Esophagus squamous epithelium (tissue), 5 donors: ENCODE measurements around the gene RNF220. TPM values are rescaled to one million over a fixed set of nuclear protein-coding genes. Genes with fewer than 3 reads are reported as not detected.
"Not testable (repeated sequence)": the region's sequence is repeated elsewhere in the genome, so short reads cannot be mapped to it uniquely, and the experiment has no call there.

Experiments used
- DNase-seq: peaks from one replicate; lab custom pipeline; 2025; lab: John Stamatoyannopoulos, UW
- H3K27ac ChIP-seq, 4 donors: fragments of 200-600 bp; sonication (generic); one replicate each; pipeline ENCODE4 v1.5.1; 2016 to 2019; ENCODE audit warnings: mild to moderate bottlenecking in 1 of 4
- H3K27me3 ChIP-seq, 4 donors: fragments of 200-600 bp; sonication (generic); 1 replicate in 3 of 4; 2 replicates in 1 of 4; pipeline versions ENCODE4 v1.5.1 to v1.6.0; 2017 to 2021; ENCODE audit warnings: antibody characterized with exemption in 1 of 4
- H3K36me3 ChIP-seq, 3 donors: fragments of 200-600 bp; sonication (generic); one replicate each; pipeline ENCODE4 v1.5.1; 2016 to 2019
- H3K4me1 ChIP-seq, 3 donors: fragments of 200-600 bp; sonication (generic); one replicate each; pipeline ENCODE4 v1.5.1; 2017 to 2019
- H3K4me3 ChIP-seq, 4 donors: fragments of 200-600 bp; sonication (generic); 1 replicate in 3 of 4; 2 replicates in 1 of 4; pipeline ENCODE4 v1.5.1; 2016 to 2019; ENCODE audit warnings: mild to moderate bottlenecking in 2 of 4, moderate library complexity in 1 of 4
- H3K9me3 ChIP-seq, 3 donors: fragments of 200-600 bp; sonication (generic); one replicate each; pipeline ENCODE4 v1.5.1; 2016 to 2019
- POLR2A ChIP-seq, 4 donors: fragments of 450-650 bp; IDR thresholded peaks; one replicate each; pipeline ENCODE4 v1.6.1; 2017; ENCODE audit warnings: antibody characterized with exemption in 4 of 4, mild to moderate bottlenecking in 4 of 4, moderate library complexity in 3 of 4
- WGBS, 2 donors: methylation state at CpG; one replicate each; pipeline ENCODE4 v1.1.5; 2018; 5-methylcytosine and 5-hydroxymethylcytosine counted together
- intact Hi-C: fragments of 100-400 bp; cut with DNase I; formaldehyde crosslinking; loops from one replicate; pipeline ENCODE4 v1.15.0; 2022
- total RNA-seq, 4 donors: library from RNA; depleted of rRNA; stranded (reverse); fragments of >200 nt; gene quantifications; one replicate each; pipeline ENCODE4 v1.1.0, GENCODE V29; 2016
- TF ChIP-seq, protein P1 (sequence below), 6 experiments: fragments of 450-650 bp in 4 of 6; fragments of 200-600 bp in 2 of 6; sonication (generic) in 2 of 6; IDR thresholded peaks; one replicate each; pipeline ENCODE4 v1.5.1; 2016 to 2019; ENCODE audit warnings: antibody characterized with exemption in 6 of 6, mild to moderate bottlenecking in 4 of 6, moderate library complexity in 4 of 6
- donor health status: DM: yes; HTN: yes; CAD: no.

RNF220 gene
- total RNA-seq, 4 donors from 2014 or later: 44.8 to 111 (median 60.3) TPM

DNA sequence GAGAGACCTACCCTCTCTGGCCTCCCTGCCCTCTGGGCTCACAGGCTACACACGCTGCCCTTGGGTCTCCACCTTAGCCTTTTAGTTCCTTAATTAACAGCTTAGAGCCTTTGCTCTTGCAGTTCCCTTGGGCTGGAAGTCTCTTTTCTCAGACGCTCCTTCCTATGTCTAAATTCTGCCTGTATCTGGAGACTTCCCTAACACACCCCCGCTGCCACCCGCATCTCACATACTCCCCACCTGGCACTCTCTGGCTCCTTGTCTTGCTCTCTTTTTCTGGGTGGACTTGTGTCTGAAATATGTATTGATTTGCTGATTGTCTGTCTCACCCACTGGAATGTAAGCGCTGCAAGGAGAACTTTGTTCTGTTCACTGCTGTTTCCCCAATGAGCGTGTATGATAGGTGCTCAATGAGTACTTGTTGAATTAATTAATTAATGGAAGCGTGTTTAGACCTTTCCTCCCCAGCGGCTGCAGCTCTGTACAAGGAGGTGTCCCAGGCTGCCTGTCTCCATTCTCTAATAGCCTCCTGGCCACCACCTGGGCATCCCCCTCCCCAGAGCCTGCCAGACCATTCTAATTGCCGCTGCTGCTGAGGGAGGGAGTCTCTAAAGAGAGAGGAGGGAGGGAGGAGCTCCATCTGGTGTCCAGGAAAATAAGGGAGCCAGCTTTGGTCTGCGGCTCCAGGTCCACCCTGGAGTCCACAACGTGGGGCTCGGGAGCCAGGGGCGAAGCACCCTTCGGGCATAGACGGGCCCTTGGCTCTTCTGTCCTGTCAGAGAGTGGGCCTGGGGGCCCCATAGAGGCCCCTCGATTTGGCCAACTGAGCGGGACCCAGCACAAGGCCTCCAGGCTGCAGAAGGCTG lies 95.4 kb downstream of the RNF220 start:
- Histone ChIP-seq H3K27me3 (peaks cover 0 to 37% (median 0%) of the 10 kb centered on the region in 4 donors), H3K9me3 (no peaks in the 10 kb centered on the region), H3K27ac (no peak overlapping the region), H3K4me1 (peaks cover 0 to 20% (median 5%) of the 10 kb centered on the region in 3 donors), H3K4me3 (no peak overlapping the region), H3K36me3 (no peaks in the 10 kb centered on the region)
- 84 to 89% methylated on average over 8 of the region's 17 CpGs for WGBS, 2 donors
- TF ChIP-seq POLR2A (IDR thresholded peaks at IDR 0.05): no peak
- TF ChIP-seq, protein P1, sequence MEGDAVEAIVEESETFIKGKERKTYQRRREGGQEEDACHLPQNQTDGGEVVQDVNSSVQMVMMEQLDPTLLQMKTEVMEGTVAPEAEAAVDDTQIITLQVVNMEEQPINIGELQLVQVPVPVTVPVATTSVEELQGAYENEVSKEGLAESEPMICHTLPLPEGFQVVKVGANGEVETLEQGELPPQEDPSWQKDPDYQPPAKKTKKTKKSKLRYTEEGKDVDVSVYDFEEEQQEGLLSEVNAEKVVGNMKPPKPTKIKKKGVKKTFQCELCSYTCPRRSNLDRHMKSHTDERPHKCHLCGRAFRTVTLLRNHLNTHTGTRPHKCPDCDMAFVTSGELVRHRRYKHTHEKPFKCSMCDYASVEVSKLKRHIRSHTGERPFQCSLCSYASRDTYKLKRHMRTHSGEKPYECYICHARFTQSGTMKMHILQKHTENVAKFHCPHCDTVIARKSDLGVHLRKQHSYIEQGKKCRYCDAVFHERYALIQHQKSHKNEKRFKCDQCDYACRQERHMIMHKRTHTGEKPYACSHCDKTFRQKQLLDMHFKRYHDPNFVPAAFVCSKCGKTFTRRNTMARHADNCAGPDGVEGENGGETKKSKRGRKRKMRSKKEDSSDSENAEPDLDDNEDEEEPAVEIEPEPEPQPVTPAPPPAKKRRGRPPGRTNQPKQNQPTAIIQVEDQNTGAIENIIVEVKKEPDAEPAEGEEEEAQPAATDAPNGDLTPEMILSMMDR (IDR thresholded peaks at IDR 0.05): peak in 2 of 6 experiments; percentile 5 to 9
- no peak for DNase-seq
- intact Hi-C loops: no loop called here

DNA sequence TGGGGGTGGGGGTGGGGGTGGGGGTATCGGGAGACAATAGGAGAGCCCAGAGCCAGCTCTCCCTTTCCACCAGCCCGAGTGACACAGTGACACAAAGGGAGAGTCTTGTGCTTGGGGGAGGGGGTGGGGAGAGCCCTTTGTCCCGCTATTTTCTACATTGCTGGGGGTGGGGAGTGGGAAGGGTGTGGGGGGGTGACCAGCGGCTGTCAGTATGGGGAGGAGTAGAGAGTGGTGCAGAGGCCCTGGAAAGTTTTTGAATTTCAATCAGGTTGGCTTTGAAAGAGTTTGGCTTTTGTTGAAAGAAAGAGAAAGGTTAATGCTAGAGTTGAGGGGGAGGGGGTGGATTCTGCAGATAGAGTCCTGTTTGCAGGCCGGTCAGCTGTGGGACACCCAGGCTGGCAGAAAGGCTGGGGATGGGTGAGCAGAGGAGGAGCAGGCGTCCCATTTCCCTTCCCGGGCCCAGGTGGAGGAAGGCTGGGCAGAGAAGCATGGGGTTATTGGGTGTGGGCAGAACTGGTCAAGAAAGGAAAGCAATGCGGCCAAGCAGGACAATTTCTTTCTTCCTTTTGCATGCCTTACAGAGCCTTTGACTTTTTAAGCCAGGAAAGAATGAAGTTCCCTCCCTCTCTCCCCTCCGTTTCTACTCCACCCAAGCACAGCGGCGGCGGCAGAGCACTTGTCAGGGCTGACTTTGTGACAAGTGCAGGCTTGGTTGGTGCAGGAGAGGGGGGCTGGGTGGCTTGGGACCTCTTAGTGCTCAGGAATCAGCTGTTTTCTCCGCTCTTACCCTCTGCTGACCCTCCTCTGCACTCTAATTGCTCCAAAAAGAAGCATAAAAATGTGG lies 96.2 kb downstream of the RNF220 start:
- no peak overlapping the region for H3K4me3 ChIP-seq
- WGBS, 2 donors: 27 to 36% methylated on average over 10 to 11 of the region's 13 CpGs
- no peak for DNase-seq

DNA sequence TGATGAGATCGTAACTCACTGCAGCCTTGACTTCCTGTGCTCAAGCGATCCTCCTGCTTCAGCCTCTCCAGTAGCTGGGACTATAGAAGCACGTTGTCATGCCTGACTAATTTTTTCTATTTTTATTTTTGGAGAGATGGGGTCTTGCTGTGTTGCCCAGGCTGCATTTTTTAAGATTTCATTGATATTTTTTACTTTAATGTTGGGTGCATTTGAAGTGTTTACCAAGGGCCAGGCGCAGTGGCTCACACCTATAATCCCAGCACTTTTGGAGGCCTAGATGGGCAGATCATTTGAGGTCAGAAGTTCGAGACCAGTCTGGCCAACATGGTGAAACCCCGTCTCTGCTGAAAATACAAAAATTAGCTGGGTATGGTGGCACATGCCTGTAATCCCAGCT lies 97.8 kb downstream of the RNF220 start:
- DNase-seq, H3K4me3 ChIP-seq, H3K36me3 ChIP-seq, intact Hi-C loops, H3K27ac ChIP-seq, H3K9me3 ChIP-seq: not testable (repeated sequence)
- peaks cover 0 to 53% (median 0%) of the 10 kb centered on the region in 4 donors for H3K27me3 ChIP-seq
- WGBS, 2 donors: 85 to 87% methylated on average over 6 of the region's 6 CpGs
- H3K4me1 ChIP-seq: peaks cover 0 to 20% (median 5%) of the 10 kb centered on the region in 3 donors

More for the DNA sequence above, 96.2 kb downstream of the RNF220 start:
- H3K9me3 ChIP-seq: no peaks in the 10 kb centered on the region
- H3K36me3 ChIP-seq: no peaks in the 10 kb centered on the region
- intact Hi-C loops: no loop called here
- H3K27ac ChIP-seq: no peak overlapping the region
- H3K27me3 ChIP-seq: peaks cover 0 to 44% (median 0%) of the 10 kb centered on the region in 4 donors
- peaks cover 0 to 20% (median 5%) of the 10 kb centered on the region in 3 donors for H3K4me1 ChIP-seq
- no peak for TF ChIP-seq POLR2A (IDR thresholded peaks at IDR 0.05)
- TF ChIP-seq, protein P1 (IDR thresholded peaks at IDR 0.05): no peak

DNA sequence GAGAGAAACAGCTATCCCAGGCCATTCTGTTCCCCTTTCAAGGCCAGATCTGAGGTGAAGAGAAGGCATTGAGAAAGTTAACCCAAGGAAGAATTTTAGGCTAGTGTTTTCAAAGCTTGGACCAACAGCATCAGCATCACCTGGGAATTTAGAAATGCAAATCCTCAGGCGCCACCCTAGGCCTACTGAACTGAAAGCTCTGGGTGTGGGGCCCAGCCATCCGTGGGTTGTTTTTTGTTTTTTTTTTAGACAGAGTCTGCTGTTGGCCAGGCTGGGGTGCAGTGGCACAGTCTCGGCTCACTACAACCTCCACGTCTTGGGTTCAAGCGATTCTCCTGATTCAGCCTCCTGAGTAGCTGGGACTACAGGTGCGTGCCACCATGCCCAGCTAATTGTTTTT lies 98.6 kb downstream of the RNF220 start:
- no peak for TF ChIP-seq POLR2A (IDR thresholded peaks at IDR 0.05)
- TF ChIP-seq, protein P1 (IDR thresholded peaks at IDR 0.05): no peak
- WGBS, 2 donors: 79 to 80% methylated on average over 6 of the region's 6 CpGs
- no peak overlapping the region for H3K27ac ChIP-seq
- H3K27me3 ChIP-seq: peaks cover 0 to 53% (median 0%) of the 10 kb centered on the region in 4 donors
- H3K4me1 ChIP-seq: peaks cover 0 to 20% (median 5%) of the 10 kb centered on the region in 3 donors
- no peak for DNase-seq
- no peaks in the 10 kb centered on the region for H3K36me3 ChIP-seq
- no peak overlapping the region for H3K4me3 ChIP-seq
- H3K9me3 ChIP-seq: no peaks in the 10 kb centered on the region
- intact Hi-C loops: no loop called here

DNA sequence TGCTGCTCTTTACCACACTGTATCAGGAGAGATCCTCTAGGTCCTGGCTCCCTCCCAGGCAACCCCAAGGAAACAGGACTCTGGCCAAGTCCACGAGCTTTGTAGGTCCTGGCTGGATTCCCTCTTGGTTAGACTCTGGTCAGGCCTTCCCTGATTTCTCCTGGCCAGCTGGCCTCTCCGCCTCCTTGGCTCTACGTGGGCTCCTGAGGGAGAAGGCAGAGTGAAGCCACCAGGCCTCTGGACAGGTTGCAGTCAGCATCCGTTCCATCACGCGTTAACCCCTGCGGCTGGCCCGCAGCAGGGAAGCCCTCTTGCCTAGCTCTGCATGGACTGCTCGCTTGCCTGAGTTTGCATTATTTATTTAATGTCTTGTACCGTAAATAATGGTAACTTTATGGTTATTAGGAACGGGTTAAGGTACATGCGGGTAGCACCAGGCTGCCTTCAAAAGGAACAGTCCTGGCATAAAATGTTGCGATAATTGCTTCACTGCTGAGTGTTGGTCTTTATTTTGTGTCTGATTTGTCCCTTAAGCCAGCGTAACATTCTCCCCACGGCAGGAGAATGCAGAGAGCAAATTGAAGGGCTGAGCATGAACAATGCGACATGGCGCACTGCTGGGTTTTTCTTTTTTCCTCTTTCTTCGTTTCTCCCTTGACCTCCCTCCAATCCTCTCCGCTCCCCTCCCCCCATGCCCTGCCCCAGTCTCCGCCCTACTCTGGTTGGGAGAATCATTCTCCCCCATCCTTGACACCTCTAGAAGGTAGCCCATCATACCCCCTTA lies 100.3 kb downstream of the RNF220 start:
- DNase-seq: no peak
- WGBS, 2 donors: 83% methylated on average over 19 to 20 of the region's 20 CpGs
- H3K36me3 ChIP-seq: no peaks in the 10 kb centered on the region
- no peak overlapping the region for H3K27ac ChIP-seq
- TF ChIP-seq POLR2A (IDR thresholded peaks at IDR 0.05): no peak
- TF ChIP-seq, protein P1 (IDR thresholded peaks at IDR 0.05): no peak
- peaks cover 0 to 48% (median 0%) of the 10 kb centered on the region in 4 donors for H3K27me3 ChIP-seq
- intact Hi-C loops: no loop called here
- no peak overlapping the region for H3K4me3 ChIP-seq
- H3K4me1 ChIP-seq: peaks cover 0 to 18% (median 5%) of the 10 kb centered on the region in 3 donors
- H3K9me3 ChIP-seq: no peaks in the 10 kb centered on the region
